SH-SY5Y (cell line): ENCODE results near the gene CGB5.

Experiments
- GATA2 ChIP-seq: IDR thresholded peaks from 2 replicates; pipeline ENCODE4 v1.6.1; 2011; ENCODE audit warnings: mild to moderate bottlenecking, low read depth, low read length
- GATA3 ChIP-seq: IDR thresholded peaks from 2 replicates; pipeline ENCODE4 v1.6.1; 2011; ENCODE audit warnings: low read depth, mild to moderate bottlenecking, low read length, moderate library complexity

DNA sequence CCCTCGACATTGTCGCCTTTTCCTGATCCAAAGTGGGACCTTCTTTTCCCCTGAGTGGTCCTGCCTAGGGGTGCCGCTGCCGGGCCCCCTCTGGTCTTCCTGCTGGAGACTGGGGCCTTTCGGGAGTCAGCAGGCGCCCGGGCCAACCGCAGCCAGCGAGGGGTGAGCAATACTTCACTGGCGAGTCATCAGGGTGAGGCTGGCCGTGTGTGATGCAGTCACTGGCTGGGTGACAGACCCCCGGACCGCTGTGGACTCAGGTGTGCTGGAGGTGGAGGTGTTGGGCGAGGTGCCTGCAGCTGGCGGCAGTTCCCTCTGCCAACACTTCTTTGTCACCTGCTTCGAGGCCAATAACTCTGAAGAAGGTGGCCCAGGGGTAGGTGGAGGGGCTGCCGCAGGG is 1.5 kb upstream of the CGB5 start:
- no peak for TF ChIP-seq GATA3
- TF ChIP-seq GATA2: no peak
